Esophagus mucosa (tissue), 1 donor: Measurements from ENCODE around the gene SMOC2. TPM values are rescaled to one million over a fixed set of nuclear protein-coding genes. Genes with fewer than 3 reads are reported as not detected.

ENCODE experiments used
- ATAC-seq: fragments of 200-7000 bp; cut with Tn5 transposase; one replicate; pipeline ENCODE4 v1.9.1; 2020
- total RNA-seq: library from RNA; stranded (reverse); gene quantifications from one replicate; pipeline ENCODE4 v1.2.4, GENCODE V29; 2023
- donor health status: DM: yes; HTN: yes; CAD: no.

The SMOC2 gene
- total RNA-seq, 1 donor from 2014 or later = 1.9 TPM

- no peak for ATAC-seq
These were observed 44.8 kb downstream of the SMOC2 start for GRCh38 chr6:168485818-168486217.

GRCh38 chr6:168490757-168491156 is 49.8 kb downstream of the SMOC2 start:
- ATAC-seq = no peak

GRCh38 chr6:168493976-168494375 is 53.0 kb downstream of the SMOC2 start:
- no peak for ATAC-seq

- ATAC-seq = no peak
These were observed 53.7 kb downstream of the SMOC2 start for GRCh38 chr6:168494726-168495125.

- no peak for ATAC-seq
These were observed 54.1 kb downstream of the SMOC2 start for GRCh38 chr6:168495133-168495532.

- ATAC-seq = no peak
These were observed 54.7 kb downstream of the SMOC2 start for GRCh38 chr6:168495636-168496035.

- no peak for ATAC-seq
These were observed 55.4 kb downstream of the SMOC2 start for GRCh38 chr6:168496139-168496996.

GRCh38 chr6:168496997-168497331 is 56.0 kb downstream of the SMOC2 start:
- ATAC-seq = no peak

- ATAC-seq = no peak
These were observed 56.4 kb downstream of the SMOC2 start for GRCh38 chr6:168497381-168497780.

GRCh38 chr6:168498161-168498843 is 57.3 kb downstream of the SMOC2 start:
- ATAC-seq = no peak

GRCh38 chr6:168499045-168499650 is 58.2 kb downstream of the SMOC2 start:
- no peak for ATAC-seq

- no peak for ATAC-seq
These were observed 59.5 kb downstream of the SMOC2 start for GRCh38 chr6:168500519-168500918.

- no peak for ATAC-seq
These were observed 60.6 kb downstream of the SMOC2 start for GRCh38 chr6:168501561-168501960.

GRCh38 chr6:168504366-168504765 is 63.4 kb downstream of the SMOC2 start:
- no peak for ATAC-seq

GRCh38 chr6:168506460-168506859 is 65.5 kb downstream of the SMOC2 start:
- no peak for ATAC-seq

GRCh38 chr6:168507297-168507696 is 66.3 kb downstream of the SMOC2 start:
- no peak for ATAC-seq

GRCh38 chr6:168507730-168508129 is 66.7 kb downstream of the SMOC2 start:
- ATAC-seq = no peak

GRCh38 chr6:168508903-168509302 is 67.9 kb downstream of the SMOC2 start:
- no peak for ATAC-seq

- ATAC-seq = no peak
These were observed 72.8 kb downstream of the SMOC2 start for GRCh38 chr6:168513766-168514165.

GRCh38 chr6:168514216-168514615 is 73.2 kb downstream of the SMOC2 start:
- no peak for ATAC-seq

GRCh38 chr6:168515376-168515775 is 74.4 kb downstream of the SMOC2 start:
- ATAC-seq = no peak

GRCh38 chr6:168516944-168517741 is 76.2 kb downstream of the SMOC2 start:
- ATAC-seq = no peak
